HFFc6 (cell line): ENCODE data around the gene MCRS1. TPM values are rescaled to one million over a fixed set of nuclear protein-coding genes. Genes with fewer than 3 reads are reported as not detected.

Experiments used
- DNase-seq: peaks from one replicate; pipeline ENCODE4 v3.0.0-alpha.2; 2018
- H3K27ac Mint-ChIP-seq: 2 replicates; pipeline ENCODE4 v1.8.0; 2020; ENCODE audit warnings: mild to moderate bottlenecking, mixed read lengths
- H3K27me3 Mint-ChIP-seq: 2 replicates; pipeline ENCODE4 v1.8.0; 2021; ENCODE audit warnings: mild to moderate bottlenecking, moderate library complexity, mixed read lengths; ENCODE audit not compliant: insufficient read depth
- H3K36me3 Mint-ChIP-seq: 2 replicates; pipeline ENCODE4 v1.8.0; 2021; ENCODE audit warnings: low read depth, mixed read lengths
- H3K4me1 Mint-ChIP-seq: 2 replicates; pipeline ENCODE4 v1.8.0; 2020; ENCODE audit warnings: low read depth, mixed read lengths
- H3K4me3 Mint-ChIP-seq: 2 replicates; pipeline ENCODE4 v1.8.0; 2020; ENCODE audit warnings: mild to moderate bottlenecking, moderate library complexity, mixed read lengths
- H3K9me3 Mint-ChIP-seq: 2 replicates; pipeline ENCODE4 v1.8.0; 2020; ENCODE audit warnings: mild to moderate bottlenecking, mixed read lengths
- total RNA-seq, 6 experiments: library from RNA; stranded (reverse); fragmentation: NEBNext Ultra II Directional; extraction: Animal tissue kit (Norgen Biotek cat#: 25700); gene quantifications; 2 replicates in 1 of 6; 3 replicates in 5 of 6; pipeline ENCODE4 v1.2.3, GENCODE V29; 2021
- TF ChIP-seq, protein P1 (sequence below): fragments of 200-600 bp; sonication (generic); IDR thresholded peaks from 2 replicates; pipeline ENCODE4 v1.5.0; 2021; ENCODE audit warnings: antibody characterized with exemption, mild to moderate bottlenecking

Gene MCRS1
- total RNA-seq, 6 experiments from 2014 or later, result 46.2 to 59.8 (median 55.4) TPM

DNA sequence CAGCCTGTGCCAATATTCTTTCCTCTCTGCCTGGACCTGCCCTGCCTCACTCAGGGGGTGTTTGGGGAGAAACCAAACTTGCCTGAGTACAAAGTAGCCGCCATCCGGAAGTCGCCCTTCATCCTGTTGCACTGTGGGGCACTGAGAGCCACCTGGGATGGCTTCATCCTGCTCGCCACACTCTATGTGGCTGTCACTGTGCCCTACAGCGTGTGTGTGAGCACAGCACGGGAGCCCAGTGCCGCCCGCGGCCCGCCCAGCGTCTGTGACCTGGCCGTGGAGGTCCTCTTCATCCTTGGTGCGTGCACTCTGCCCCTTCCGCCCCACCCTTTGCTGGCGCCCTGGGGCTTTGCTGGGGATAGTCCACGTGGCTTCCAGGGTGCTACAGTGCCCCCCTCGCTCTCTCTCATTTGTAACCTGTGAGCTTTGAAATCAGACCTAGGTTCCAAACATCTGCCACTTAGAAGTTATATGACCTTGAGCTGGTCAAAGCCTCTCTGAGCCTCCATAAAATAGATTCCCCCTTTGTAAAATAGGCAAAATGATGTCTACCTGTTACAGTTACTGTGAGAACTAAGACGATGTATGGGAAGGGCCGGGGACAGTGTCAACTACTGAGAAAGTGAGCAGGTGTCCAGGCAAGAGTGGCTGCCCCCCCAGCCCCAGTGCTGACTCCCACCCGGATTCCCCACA, 24.6 kb downstream of the MCRS1 start:
- Mint-ChIP-seq H3K4me1 (no peaks in the 10 kb centered on the region), H3K27me3 (peaks cover 45% of the 10 kb centered on the region), H3K9me3 (no peaks in the 10 kb centered on the region), H3K27ac (no peak overlapping the region), H3K4me3 (no peak overlapping the region), H3K36me3 (no peaks in the 10 kb centered on the region)
- TF ChIP-seq, protein P1, sequence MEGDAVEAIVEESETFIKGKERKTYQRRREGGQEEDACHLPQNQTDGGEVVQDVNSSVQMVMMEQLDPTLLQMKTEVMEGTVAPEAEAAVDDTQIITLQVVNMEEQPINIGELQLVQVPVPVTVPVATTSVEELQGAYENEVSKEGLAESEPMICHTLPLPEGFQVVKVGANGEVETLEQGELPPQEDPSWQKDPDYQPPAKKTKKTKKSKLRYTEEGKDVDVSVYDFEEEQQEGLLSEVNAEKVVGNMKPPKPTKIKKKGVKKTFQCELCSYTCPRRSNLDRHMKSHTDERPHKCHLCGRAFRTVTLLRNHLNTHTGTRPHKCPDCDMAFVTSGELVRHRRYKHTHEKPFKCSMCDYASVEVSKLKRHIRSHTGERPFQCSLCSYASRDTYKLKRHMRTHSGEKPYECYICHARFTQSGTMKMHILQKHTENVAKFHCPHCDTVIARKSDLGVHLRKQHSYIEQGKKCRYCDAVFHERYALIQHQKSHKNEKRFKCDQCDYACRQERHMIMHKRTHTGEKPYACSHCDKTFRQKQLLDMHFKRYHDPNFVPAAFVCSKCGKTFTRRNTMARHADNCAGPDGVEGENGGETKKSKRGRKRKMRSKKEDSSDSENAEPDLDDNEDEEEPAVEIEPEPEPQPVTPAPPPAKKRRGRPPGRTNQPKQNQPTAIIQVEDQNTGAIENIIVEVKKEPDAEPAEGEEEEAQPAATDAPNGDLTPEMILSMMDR, result no peak
- DNase-seq, result no peak

DNA sequence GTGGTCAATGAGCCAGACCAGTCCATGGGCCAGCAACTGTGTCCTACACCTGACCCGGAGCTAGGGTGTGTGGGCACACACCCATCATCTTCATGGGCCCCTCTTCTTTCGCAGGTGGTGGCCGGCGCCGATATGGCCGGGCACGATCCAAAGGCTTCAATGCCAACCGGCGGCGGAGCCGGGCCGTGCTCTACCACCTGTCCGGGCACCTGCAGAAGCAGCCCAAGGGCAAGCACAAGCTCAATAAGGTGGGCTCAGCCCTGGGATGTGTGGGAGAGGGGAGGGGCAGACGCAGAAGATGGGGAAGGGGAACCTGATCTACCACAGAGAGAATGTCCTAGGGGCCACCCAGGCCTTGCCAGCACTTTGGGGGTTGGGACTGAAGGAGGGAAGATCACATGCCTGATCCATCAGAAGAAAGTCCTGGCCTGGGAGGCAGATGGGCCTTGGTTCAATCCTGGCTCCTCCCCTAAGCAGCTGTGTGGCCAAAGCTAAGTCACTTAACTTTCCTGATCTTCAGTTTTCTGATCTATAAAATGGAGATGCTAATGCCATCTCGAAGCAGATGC, 25.3 kb downstream of the MCRS1 start:
- Mint-ChIP-seq H3K9me3 (no peaks in the 10 kb centered on the region), H3K36me3 (no peaks in the 10 kb centered on the region), H3K4me1 (0 out of 2 replicates have a peak, but pooled peaks cover under 1% of the 10 kb centered on the region), H3K4me3 (no peak overlapping the region), H3K27me3 (peaks cover 41% of the 10 kb centered on the region), H3K27ac (no peak overlapping the region)
- TF ChIP-seq, protein P1, result no peak
- no peak for DNase-seq

GRCh38 chr12:49541911-49542505, 25.9 kb downstream of the MCRS1 start:
- DNase-seq, result no peak
- no peaks in the 10 kb centered on the region for H3K9me3 Mint-ChIP-seq
- peaks cover 40% of the 10 kb centered on the region for H3K27me3 Mint-ChIP-seq
- H3K27ac Mint-ChIP-seq, result no peak overlapping the region
- H3K4me1 Mint-ChIP-seq, result peaks cover 6% of the 10 kb centered on the region; the same call in 1 of the 2 replicates
- no peak overlapping the region for H3K4me3 Mint-ChIP-seq
- no peaks in the 10 kb centered on the region for H3K36me3 Mint-ChIP-seq
- TF ChIP-seq, protein P1, result no peak

GRCh38 chr12:49541140-49541861, 26.6 kb downstream of the MCRS1 start:
- no peak overlapping the region for H3K27ac Mint-ChIP-seq
- no peak for DNase-seq
- peaks cover 38% of the 10 kb centered on the region for H3K27me3 Mint-ChIP-seq
- no peaks in the 10 kb centered on the region for H3K9me3 Mint-ChIP-seq
- no peak overlapping the region for H3K4me3 Mint-ChIP-seq
- H3K36me3 Mint-ChIP-seq, result no peaks in the 10 kb centered on the region
- TF ChIP-seq, protein P1, result no peak
- H3K4me1 Mint-ChIP-seq, result peaks cover 13% of the 10 kb centered on the region; the same call in 1 of the 2 replicates

GRCh38 chr12:49540229-49541139, 27.5 kb downstream of the MCRS1 start:
- H3K4me1 Mint-ChIP-seq, result peaks cover 21% of the 10 kb centered on the region
- no peak overlapping the region for H3K27ac Mint-ChIP-seq
- no peak overlapping the region for H3K4me3 Mint-ChIP-seq
- no peaks in the 10 kb centered on the region for H3K9me3 Mint-ChIP-seq
- no peak for DNase-seq
- H3K36me3 Mint-ChIP-seq, result no peaks in the 10 kb centered on the region
- peaks cover 37% of the 10 kb centered on the region for H3K27me3 Mint-ChIP-seq
- TF ChIP-seq, protein P1, result no peak
